ENCODE results near the gene ITGAD.

The ITGAD gene

GRCh38 chr16:31393056-31393455 is at the start of gene ITGAD:
Gene ITGAD, plus strand, starts transcription at chr16:31393335. Its CDS starts 26 bp downstream, at chr16:31393361.
- peak; percentile 11 for DNase-seq (ENCODE audit: low spot score)

DNA sequence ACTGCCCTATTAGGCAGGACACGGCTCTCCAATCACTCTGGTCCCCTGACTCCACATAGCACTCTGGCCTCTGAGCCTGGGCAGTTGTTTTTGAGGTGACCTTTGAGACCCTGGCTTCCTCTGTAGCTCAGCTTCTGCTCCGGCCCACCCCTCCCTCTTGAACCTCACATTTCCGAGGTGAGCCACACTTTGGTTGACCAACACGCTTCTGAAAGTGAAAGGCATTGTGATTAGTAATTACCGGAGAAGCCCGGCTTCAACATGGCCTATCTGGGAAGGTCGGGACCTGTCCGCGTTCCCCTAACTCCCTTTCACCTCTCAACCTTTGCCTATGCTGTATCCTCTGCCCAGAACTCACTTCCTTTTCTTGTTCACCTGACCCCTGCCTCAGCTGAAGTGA is 48.4 kb upstream of the ITGAD start:
- DNase-seq (ENCODE audit: low spot score) = no peak

DNA sequence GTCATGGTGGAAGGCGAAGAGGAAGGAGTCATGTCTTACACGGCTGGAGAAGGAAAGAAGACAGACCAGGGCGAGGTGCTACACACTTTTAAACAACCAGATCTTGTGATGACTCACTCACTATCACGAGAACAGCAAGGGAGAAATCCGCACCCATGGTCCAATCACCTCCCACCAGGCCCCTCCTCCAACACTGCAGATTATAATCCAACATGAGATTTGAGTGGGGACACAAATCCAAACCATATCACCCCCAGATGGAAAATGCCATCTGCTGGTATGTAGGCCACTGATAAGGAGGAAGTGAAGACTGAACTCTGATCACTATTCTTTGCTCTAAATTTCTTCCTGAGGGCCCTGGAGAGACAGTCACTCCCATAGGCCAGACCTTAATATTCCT is 45.7 kb upstream of the ITGAD start:
- no peak for DNase-seq (ENCODE audit: low spot score)

- no peak for DNase-seq (ENCODE audit: low spot score)
These were observed 44.6 kb upstream of the ITGAD start for GRCh38 chr16:31348579-31348978.

DNA sequence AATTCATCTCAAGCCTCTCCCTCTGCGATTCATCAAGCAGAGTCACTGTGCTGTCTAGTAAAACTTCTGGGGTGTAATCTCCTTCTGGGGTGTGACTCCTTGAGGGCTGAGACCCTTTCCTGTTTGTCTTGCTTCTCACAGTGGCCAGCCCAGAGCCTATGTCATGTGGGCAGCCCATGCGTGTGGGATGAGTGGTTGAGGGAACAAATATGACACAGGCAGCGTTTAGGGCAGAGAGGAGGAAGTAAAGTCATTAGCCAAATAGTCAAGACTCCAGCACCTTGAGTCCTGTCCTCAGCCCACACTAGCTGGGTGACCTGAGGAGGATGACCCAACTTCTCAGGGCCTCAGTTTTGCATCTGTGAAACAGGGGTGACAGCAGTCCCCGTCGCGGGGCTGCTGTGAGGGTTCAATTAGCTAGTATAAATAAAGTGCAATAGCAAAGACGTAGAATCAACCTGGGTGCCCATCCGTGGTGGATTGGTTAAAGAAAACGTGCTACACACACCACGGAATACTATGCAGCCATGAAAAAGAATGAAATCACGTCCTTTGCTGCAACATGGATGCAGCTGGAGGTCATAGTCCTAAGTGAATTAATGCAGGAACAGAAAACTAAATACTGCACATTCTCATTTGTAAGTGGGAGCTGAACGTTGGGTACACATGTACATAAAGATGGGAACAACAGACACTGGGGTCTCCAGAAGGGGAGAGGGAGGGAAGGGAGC is 42.7 kb upstream of the ITGAD start:
- no peak for DNase-seq (ENCODE audit: low spot score)

GRCh38 chr16:31351246-31351941 is 41.7 kb upstream of the ITGAD start:
- no peak for DNase-seq (ENCODE audit: low spot score)

- no peak for DNase-seq (ENCODE audit: low spot score)
These were observed 41.2 kb upstream of the ITGAD start for GRCh38 chr16:31351942-31352325.

DNA sequence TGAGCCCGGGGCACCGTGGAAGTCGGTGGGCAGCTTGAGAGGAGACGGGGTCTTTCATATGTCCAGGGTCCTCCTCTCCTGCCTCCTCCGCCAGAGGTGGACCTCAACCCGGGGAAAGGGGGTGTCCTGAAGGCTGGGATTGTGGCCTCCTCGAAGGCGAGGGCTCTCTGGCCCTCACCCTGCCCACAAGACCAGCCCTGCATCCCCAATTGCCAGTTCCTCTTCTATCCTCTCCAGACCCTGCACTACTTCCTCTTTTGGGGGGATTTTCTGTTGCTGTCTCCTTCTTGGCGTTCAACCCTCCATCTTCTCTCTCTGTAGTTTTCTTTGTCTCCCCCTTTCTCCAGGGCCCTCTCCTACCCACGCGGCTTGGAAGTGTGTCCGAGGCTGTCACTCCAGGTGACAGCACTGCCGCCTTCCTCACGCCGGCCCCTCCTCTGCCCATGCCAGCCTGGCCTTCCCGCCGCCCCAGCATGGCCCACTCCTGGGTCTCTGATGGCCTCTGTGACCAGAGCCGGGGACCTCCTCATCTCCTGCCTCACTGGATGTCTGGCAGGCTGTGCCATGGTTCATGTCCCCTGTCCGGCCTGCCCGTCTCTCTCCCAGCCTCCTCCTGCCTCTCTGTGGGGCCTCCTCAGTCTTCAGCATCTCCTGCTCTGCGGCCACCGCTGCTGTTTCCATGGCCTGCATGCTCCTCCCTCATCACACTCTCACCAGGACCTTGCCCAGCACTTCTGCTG is 40.6 kb upstream of the ITGAD start:
- DNase-seq (ENCODE audit: low spot score) = no peak

- peak; percentile 70 for DNase-seq (ENCODE audit: low spot score)
These were observed 38.5 kb upstream of the ITGAD start, which contains the start of gene ITGAX for GRCh38 chr16:31354394-31355291. Gene ITGAX, plus strand, starts transcription at chr16:31355176. Its CDS starts 79 bp downstream, at chr16:31355255.

- DNase-seq (ENCODE audit: low spot score) = no peak
These were observed 37.6 kb upstream of the ITGAD start for GRCh38 chr16:31355431-31356100.

DNA sequence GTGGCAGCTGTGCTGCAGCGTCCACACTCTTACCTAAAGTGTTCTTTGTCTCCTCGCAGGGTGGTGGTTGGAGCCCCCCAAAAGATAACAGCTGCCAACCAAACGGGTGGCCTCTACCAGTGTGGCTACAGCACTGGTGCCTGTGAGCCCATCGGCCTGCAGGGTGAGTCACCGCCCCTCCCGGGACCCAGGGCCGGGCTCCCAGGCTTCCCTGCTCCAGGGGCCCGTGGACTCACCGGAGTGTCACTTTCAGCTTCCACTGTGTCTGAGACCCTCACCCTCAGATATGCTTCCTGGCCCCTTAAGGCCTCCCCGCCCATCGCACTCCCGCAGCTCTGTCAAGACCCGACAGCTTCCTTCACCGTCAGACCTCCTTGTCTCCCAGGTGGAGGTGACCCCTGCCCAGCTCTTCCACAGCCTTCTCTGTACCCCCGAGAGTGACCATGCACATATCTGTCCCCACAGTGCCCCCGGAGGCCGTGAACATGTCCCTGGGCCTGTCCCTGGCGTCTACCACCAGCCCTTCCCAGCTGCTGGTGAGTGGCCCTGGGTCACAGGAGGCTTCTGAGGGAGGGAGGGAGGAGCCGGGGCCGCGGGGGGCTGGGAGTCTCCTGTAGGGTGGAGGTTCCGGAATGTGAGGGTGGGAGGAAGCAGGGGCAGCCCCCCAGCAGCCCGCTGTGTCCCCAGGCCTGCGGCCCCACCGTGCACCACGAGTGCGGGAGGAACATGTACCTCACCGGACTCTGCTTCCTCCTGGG is 36.4 kb upstream of the ITGAD start:
- no peak for DNase-seq (ENCODE audit: low spot score)

- DNase-seq (ENCODE audit: low spot score) = no peak
These were observed 35.6 kb upstream of the ITGAD start for GRCh38 chr16:31357324-31358109.

DNA sequence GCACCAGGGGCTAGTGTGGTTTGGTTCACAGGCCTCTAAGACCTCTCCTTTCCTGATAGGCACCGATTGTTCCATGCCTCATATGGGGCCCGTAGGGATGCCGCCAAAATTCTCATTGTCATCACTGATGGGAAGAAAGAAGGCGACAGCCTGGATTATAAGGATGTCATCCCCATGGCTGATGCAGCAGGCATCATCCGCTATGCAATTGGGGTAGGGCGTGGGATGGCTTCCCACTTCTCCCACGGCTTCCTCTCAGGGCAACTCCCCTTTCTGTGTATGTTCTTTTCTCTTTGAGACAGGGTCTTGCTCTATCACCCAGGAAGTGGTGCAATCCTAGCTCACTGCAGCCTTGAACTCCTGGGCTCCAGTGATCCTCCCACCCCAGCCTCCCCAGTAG is 32.9 kb upstream of the ITGAD start:
- no peak for DNase-seq (ENCODE audit: low spot score)

DNA sequence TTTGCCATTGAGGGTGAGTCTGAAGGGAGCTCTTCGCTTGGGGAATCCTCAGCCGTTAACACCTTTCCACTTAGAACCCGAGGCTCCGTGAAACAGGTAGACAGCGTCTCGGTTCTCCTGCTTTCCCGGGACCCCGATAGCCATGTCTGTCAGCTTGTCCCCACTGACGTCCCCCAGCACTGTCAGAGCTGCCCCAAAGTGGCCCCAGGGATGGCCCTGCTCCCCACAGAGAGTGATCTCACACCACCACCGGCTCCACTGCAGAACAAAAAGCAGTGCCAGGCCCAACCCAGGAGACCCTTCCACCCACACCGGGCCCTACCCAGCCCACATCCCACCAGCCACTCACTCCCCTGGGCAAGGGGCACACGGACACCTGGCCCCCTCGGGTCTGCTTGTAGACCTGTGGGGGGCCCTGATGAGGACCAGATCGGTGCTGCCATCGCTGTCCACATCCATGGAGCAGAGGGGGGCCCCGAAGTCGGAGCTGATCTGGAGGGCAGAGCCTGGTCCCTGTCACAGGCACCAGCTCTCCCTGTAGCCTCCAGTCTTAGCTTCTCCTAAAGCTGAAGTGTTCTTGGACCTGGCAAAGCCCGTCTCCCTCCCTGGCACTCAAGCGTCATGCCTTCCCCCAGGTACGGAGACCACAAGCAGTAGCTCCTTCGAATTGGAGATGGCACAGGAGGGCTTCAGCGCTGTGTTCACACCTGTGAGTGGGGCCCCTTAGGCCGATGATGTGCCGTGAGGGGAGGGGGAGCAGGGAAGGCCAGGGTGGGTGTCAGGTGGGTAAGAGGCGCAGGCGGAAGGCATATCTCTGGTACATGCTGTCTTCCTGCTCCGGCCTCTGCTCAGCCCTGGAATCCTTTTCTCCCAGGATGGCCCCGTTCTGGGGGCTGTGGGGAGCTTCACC is 31.7 kb upstream of the ITGAD start:
- no peak for DNase-seq (ENCODE audit: low spot score)

- no peak for DNase-seq (ENCODE audit: low spot score)
These were observed 30.4 kb upstream of the ITGAD start for GRCh38 chr16:31362476-31363405.

DNA sequence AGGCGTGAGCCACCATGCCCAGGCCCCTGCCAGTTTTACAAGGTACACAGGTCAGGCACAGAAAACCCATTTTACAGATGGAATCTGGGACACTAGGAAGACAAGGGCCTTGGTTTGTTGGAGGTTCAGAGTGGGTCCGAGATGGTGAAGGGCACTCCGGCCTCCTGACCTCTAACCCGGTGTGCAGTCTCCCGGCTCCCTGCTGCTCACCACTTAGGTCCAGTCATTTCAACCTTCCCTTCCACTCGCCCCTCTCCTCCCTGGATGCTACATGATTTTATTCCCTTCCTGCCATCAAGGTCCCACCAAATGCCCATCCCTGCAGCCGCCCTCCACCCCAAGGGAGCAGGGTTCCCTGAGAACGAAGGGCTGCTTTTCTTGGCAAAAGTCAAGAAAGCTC is 29.4 kb upstream of the ITGAD start:
- no peak for DNase-seq (ENCODE audit: low spot score)

GRCh38 chr16:31364421-31364820 is 28.7 kb upstream of the ITGAD start:
- no peak for DNase-seq (ENCODE audit: low spot score)

Measured in kidney tubule cell (primary cell).